T-helper 17 cell (primary cell): Measurements from ENCODE around the gene AKAP13. TPM values are rescaled to one million over a fixed set of nuclear protein-coding genes. Genes with fewer than 3 reads are reported as not detected.

ENCODE experiments used
- ATAC-seq: fragments of 150-1000 bp; cut with Tn5 transposase; 2 replicates; pipeline ENCODE4 v1.10.0; 2021; ENCODE audit warnings: mild to moderate bottlenecking, moderate library complexity
- DNase-seq, 3 donors: peaks; one replicate each; pipeline versions ENCODE4 v3.0.0 to v3.0.0-alpha.2; 2020 to 2021
- H3K9me3 ChIP-seq: one replicate; pipeline ENCODE4 v1.7.0; 2013; ENCODE audit warnings: low read length, mild to moderate bottlenecking; ENCODE audit not compliant: control insufficient read depth, poor library complexity, severe bottlenecking
- H3K27ac Mint-ChIP-seq: one replicate; pipeline ENCODE4 v1.8.0; 2022; ENCODE audit warnings: mild to moderate bottlenecking, moderate library complexity, mixed read lengths
- H3K27me3 Mint-ChIP-seq: one replicate; pipeline ENCODE4 v1.8.0; 2022; ENCODE audit warnings: mixed read lengths
- H3K36me3 Mint-ChIP-seq: one replicate; pipeline ENCODE4 v1.8.0; 2022; ENCODE audit warnings: low read depth, mixed read lengths
- H3K4me1 Mint-ChIP-seq: one replicate; pipeline ENCODE4 v1.8.0; 2022; ENCODE audit warnings: mild to moderate bottlenecking, mixed read lengths
- H3K4me3 Mint-ChIP-seq: one replicate; pipeline ENCODE4 v1.8.0; 2022; ENCODE audit warnings: mild to moderate bottlenecking, moderate library complexity, mixed read lengths
- total RNA-seq, 4 donors: library from RNA in 2 of 4; stranded (reverse) in 2 of 4; gene quantifications; one replicate each; pipeline ENCODE4 v1.2.3 and lab custom pipeline; 2022 to 2026

Gene AKAP13
- total RNA-seq, 2 donors from 2014 or later = 426 to 437 TPM

- ATAC-seq (no peak), DNase-seq (no peak)
- no peaks in the 10 kb centered on the region for H3K9me3 ChIP-seq
- Mint-ChIP-seq H3K27ac (peak overlapping the region; percentile 41), H3K4me3 (no peak overlapping the region), H3K27me3 (no peaks in the 10 kb centered on the region), H3K4me1 (peaks cover 7% of the 10 kb centered on the region), H3K36me3 (no peaks in the 10 kb centered on the region)
Observed at GRCh38 chr15:85745525-85746150, 365.2 kb downstream of the AKAP13 start.

- no peak overlapping the region for H3K4me3 Mint-ChIP-seq
Observed at GRCh38 chr15:85746641-85747040, 366.2 kb downstream of the AKAP13 start.

GRCh38 chr15:85748176-85748575 is 367.8 kb downstream of the AKAP13 start:
- ATAC-seq (no peak), DNase-seq (no peak)
- Mint-ChIP-seq H3K27me3 (no peaks in the 10 kb centered on the region), H3K4me1 (peaks cover 20% of the 10 kb centered on the region), H3K36me3 (no peaks in the 10 kb centered on the region), H3K4me3 (no peak overlapping the region), H3K27ac (no peak overlapping the region)
- no peaks in the 10 kb centered on the region for H3K9me3 ChIP-seq

More at GRCh38 chr15:85746641-85747040, 366.2 kb downstream of the AKAP13 start:
- Mint-ChIP-seq H3K27me3 (no peaks in the 10 kb centered on the region), H3K27ac (peak overlapping the region; percentile 41), H3K36me3 (no peaks in the 10 kb centered on the region), H3K4me1 (peaks cover 13% of the 10 kb centered on the region)
- DNase-seq (no peak), ATAC-seq (no peak)
- H3K9me3 ChIP-seq = no peaks in the 10 kb centered on the region

GRCh38 chr15:85748729-85749128 is 368.3 kb downstream of the AKAP13 start:
- no peak for ATAC-seq
- no peak for DNase-seq
- Mint-ChIP-seq H3K4me1 (peaks cover 22% of the 10 kb centered on the region), H3K27ac (peak overlapping the region; percentile 81), H3K4me3 (peak overlapping the region; percentile 7), H3K36me3 (no peaks in the 10 kb centered on the region), H3K27me3 (no peaks in the 10 kb centered on the region)
- H3K9me3 ChIP-seq = no peaks in the 10 kb centered on the region

- Mint-ChIP-seq H3K36me3 (no peaks in the 10 kb centered on the region), H3K27me3 (no peaks in the 10 kb centered on the region), H3K27ac (peak overlapping the region; percentile 81), H3K4me1 (peaks cover 24% of the 10 kb centered on the region), H3K4me3 (peak overlapping the region; percentile 49)
- no peaks in the 10 kb centered on the region for H3K9me3 ChIP-seq
- ATAC-seq (no peak), DNase-seq (no peak)
Observed at GRCh38 chr15:85749261-85750151, 369.1 kb downstream of the AKAP13 start.

- H3K27me3 Mint-ChIP-seq = no peaks in the 10 kb centered on the region
- peak overlapping the region; percentile 33 for H3K4me3 Mint-ChIP-seq
- H3K4me1 Mint-ChIP-seq = peaks cover 24% of the 10 kb centered on the region
- ATAC-seq = peak; percentile 18
- peak overlapping the region; percentile 85 for H3K27ac Mint-ChIP-seq
- H3K36me3 Mint-ChIP-seq = no peaks in the 10 kb centered on the region
- no peak for DNase-seq
- no peaks in the 10 kb centered on the region for H3K9me3 ChIP-seq
Observed at GRCh38 chr15:85750319-85751290, 370.2 kb downstream of the AKAP13 start.

GRCh38 chr15:85751291-85752123 is 371.1 kb downstream of the AKAP13 start:
- ATAC-seq (peak; percentile 40), DNase-seq (no peak)
- Mint-ChIP-seq H3K27ac (peak overlapping the region; percentile 85), H3K4me3 (peak overlapping the region; percentile 39), H3K36me3 (no peaks in the 10 kb centered on the region), H3K4me1 (peaks cover 24% of the 10 kb centered on the region), H3K27me3 (no peaks in the 10 kb centered on the region)
- no peaks in the 10 kb centered on the region for H3K9me3 ChIP-seq

- H3K9me3 ChIP-seq = no peaks in the 10 kb centered on the region
- Mint-ChIP-seq H3K27me3 (no peaks in the 10 kb centered on the region), H3K4me1 (peaks cover 22% of the 10 kb centered on the region), H3K27ac (peak overlapping the region; percentile 85), H3K36me3 (no peaks in the 10 kb centered on the region), H3K4me3 (no peak overlapping the region)
- DNase-seq (no peak), ATAC-seq (no peak)
Observed at GRCh38 chr15:85752124-85752475, 371.7 kb downstream of the AKAP13 start.

GRCh38 chr15:85752491-85752961 is 372.1 kb downstream of the AKAP13 start:
- Mint-ChIP-seq H3K4me1 (peaks cover 22% of the 10 kb centered on the region), H3K27ac (peak overlapping the region; percentile 85), H3K36me3 (no peaks in the 10 kb centered on the region), H3K4me3 (no peak overlapping the region), H3K27me3 (no peaks in the 10 kb centered on the region)
- no peaks in the 10 kb centered on the region for H3K9me3 ChIP-seq
- no peak for DNase-seq
- ATAC-seq = no peak

GRCh38 chr15:85753261-85753660 is 372.9 kb downstream of the AKAP13 start:
- Mint-ChIP-seq H3K4me1 (peaks cover 22% of the 10 kb centered on the region), H3K4me3 (no peak overlapping the region), H3K36me3 (no peaks in the 10 kb centered on the region), H3K27ac (peak overlapping the region; percentile 85), H3K27me3 (no peaks in the 10 kb centered on the region)
- no peaks in the 10 kb centered on the region for H3K9me3 ChIP-seq
- ATAC-seq = no peak
- DNase-seq = no peak

GRCh38 chr15:85753791-85754452 is 373.5 kb downstream of the AKAP13 start:
- Mint-ChIP-seq H3K27me3 (no peaks in the 10 kb centered on the region), H3K4me3 (no peak overlapping the region), H3K36me3 (no peaks in the 10 kb centered on the region), H3K27ac (peak overlapping the region; percentile 85), H3K4me1 (peaks cover 20% of the 10 kb centered on the region)
- ATAC-seq = no peak
- no peaks in the 10 kb centered on the region for H3K9me3 ChIP-seq
- no peak for DNase-seq

GRCh38 chr15:85754989-85755388 is 374.6 kb downstream of the AKAP13 start:
- DNase-seq (no peak), ATAC-seq (no peak)
- Mint-ChIP-seq H3K27me3 (no peaks in the 10 kb centered on the region), H3K27ac (no peak overlapping the region), H3K4me3 (no peak overlapping the region), H3K36me3 (no peaks in the 10 kb centered on the region), H3K4me1 (peaks cover 17% of the 10 kb centered on the region)
- H3K9me3 ChIP-seq = no peaks in the 10 kb centered on the region
